ENCODE results near the gene SLC16A5. TPM values are rescaled to one million over a fixed set of nuclear protein-coding genes. Genes with fewer than 3 reads are reported as not detected.

SLC16A5 gene
- total and polyA plus RNA-seq, 10 of the 15 experiments (the other 5 are each of a cell fraction or from before 2014, with no cell fraction given): 0.03 to 3.1 (median 0.96) TPM

DNA sequence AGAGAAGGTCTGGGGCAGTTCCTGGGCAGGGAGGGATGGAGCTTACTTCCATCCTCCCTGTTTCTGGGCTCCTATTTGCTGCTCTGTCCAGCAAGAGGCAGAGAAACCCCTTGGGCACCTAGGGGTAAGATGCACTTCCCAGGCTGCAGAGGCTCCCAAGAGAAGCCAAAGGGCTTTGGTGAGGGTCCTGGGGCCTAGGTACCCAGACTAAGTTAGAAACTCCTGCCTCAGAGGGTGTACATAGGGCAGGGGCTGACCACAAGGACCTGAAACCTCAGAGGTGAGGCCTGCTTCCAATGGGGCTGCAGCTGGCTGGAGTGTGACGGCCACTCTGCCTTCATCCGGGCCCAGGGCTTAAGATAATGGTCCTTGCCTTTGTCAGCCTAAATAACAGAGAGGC, 20.4 kb downstream of the SLC16A5 start:
- H2AFZ ChIP-seq (ENCODE audit: control insufficient read depth, low read depth, low read length): no peak overlapping the region
- in situ Hi-C loops (cut with MboI) (no loop called here), intact Hi-C loops (cut with micrococcal nuclease; ENCODE audit: unreplicated experiment) (no loop called here)
- no peak overlapping the region for H3K4me3 ChIP-seq
- peaks cover 0 to 3% of the 10 kb centered on the region in 2 experiments; a peak in 1 of 4 replicates for H3K36me3 ChIP-seq (ENCODE audit: control insufficient read depth in 2 of 2, insufficient read depth in 2 of 2, low read length in 1 of 2)
- DNase-seq (ENCODE audit: low read depth, low spot score): no peak
- TF ChIP-seq REST (IDR thresholded peaks at IDR 0.05; ENCODE audit: low read depth, low read length): no peak
- no peak for TF ChIP-seq RBBP5 (conservative IDR thresholded peaks at IDR 0.05)
- TF ChIP-seq SMAD5 (IDR thresholded peaks at IDR 0.05; ENCODE audit: low read depth): no peak
- TF ChIP-seq MLLT1 (IDR thresholded peaks at IDR 0.05): no peak
- no peak for TF ChIP-seq IRF3 (IDR thresholded peaks at IDR 0.05)
- H3K79me2 ChIP-seq (ENCODE audit: control insufficient read depth, insufficient read depth, low read length): peaks cover 10% of the 10 kb centered on the region
- 89% methylated on average over 2 of the region's 2 CpGs for WGBS (ENCODE audit: insufficient coverage, insufficient replicate concordance, low lambda C conversion rate, missing lambda C conversion rate)
- H3K4me2 ChIP-seq (ENCODE audit: control insufficient read depth, insufficient read depth): no peak overlapping the region
- SMC1A ChIA-PET (ENCODE audit: uncharacterized antibody, unreplicated experiment): interaction anchor here (0.9 to 1.2 kb wide), 3 partner anchors 22 to 147 kb away, joined by 3 to 4 read pairs (median 3); no protein-coding TSS in a partner anchor
- peaks cover 15% of the 10 kb centered on the region for H3K4me1 ChIP-seq (ENCODE audit: control insufficient read depth, insufficient read depth, low read length)
- no peak for ATAC-seq
- CTCF ChIA-PET: interaction anchor here (3.8 kb wide), 1 partner anchor 147 kb away, joined by 26 read pairs; no protein-coding TSS in a partner anchor
- no peaks in the 10 kb centered on the region for H4K20me1 ChIP-seq (ENCODE audit: control insufficient read depth, insufficient read depth)
- no peak overlapping the region for H3K27ac ChIP-seq (ENCODE audit: control insufficient read depth, insufficient read depth)
- POLR2A ChIA-PET: interaction anchor here (1.0 kb wide), 1 partner anchor 19 kb away, joined by 3 read pairs; no protein-coding TSS in a partner anchor
- no peaks in the 10 kb centered on the region; a peak in 1 of 4 replicates for H3K27me3 ChIP-seq (replicated peaks in 1 of 2; ENCODE audit: control insufficient read depth in 2 of 2, insufficient read depth in 2 of 2, low read length in 1 of 2)
- FAIRE-seq: no peak
- no peaks in the 10 kb centered on the region for H3K9me3 ChIP-seq (replicated peaks; ENCODE audit: control insufficient read depth, insufficient read depth, low read length)
- no peak overlapping the region for H3K9ac ChIP-seq (ENCODE audit: control insufficient read depth, insufficient read depth, low read length)
- no TSS peak for BruUV-seq (replicated peaks)
- RAD21 ChIA-PET (ENCODE audit: unreplicated experiment): no interaction called here
